ENCODE results near the gene GINS2. TPM values are rescaled to one million over a fixed set of nuclear protein-coding genes. Genes with fewer than 3 reads are reported as not detected.

Gene GINS2
- total RNA-seq, 1 experiment from 2014 or later: 12.0 TPM

GRCh38 chr16:85646358-85646907, 42.3 kb downstream of the GINS2 start:
- Histone ChIP-seq H3K36me3 (ENCODE audit: control insufficient read depth, insufficient read depth, low read length) (no peaks in the 10 kb centered on the region), H3K27me3 (ENCODE audit: control insufficient read depth, insufficient read depth, low read length) (no peaks in the 10 kb centered on the region), H3K4me1 (ENCODE audit: control insufficient read depth, insufficient read depth, low read length) (peaks cover 47% of the 10 kb centered on the region), H3K9me3 (ENCODE audit: control insufficient read depth, insufficient read depth, low read depth, low read length) (no peaks in the 10 kb centered on the region), H3K27ac (ENCODE audit: low read length) (no peak overlapping the region), H3K4me3 (ENCODE audit: low read depth in 2 of 2, low read length in 2 of 2) (no peak overlapping the region)
- no TSS peak for BruUV-seq (replicated peaks)
- ATAC-seq: no peak
- no peak for DNase-seq (ENCODE audit: low read depth, low spot score)
- CTCF ChIA-PET: no interaction called here
- intact Hi-C loops (cut with micrococcal nuclease; ENCODE audit: unreplicated experiment): no loop called here
- no peak for TF ChIP-seq REST (IDR thresholded peaks at IDR 0.05; ENCODE audit: insufficient read depth in 1 of 2, low read depth in 2 of 2, low read length in 1 of 2)
- TF ChIP-seq CTCF (IDR thresholded peaks at IDR 0.05): no peak
- TF ChIP-seq TCF7L2 (IDR thresholded peaks at IDR 0.05; ENCODE audit: low read depth, low read length): no peak
- TF ChIP-seq POLR2AphosphoS5 (IDR thresholded peaks at IDR 0.05; ENCODE audit: low read depth, low read length): no peak
- no peak for TF ChIP-seq SIN3A (IDR thresholded peaks at IDR 0.05; ENCODE audit: borderline replicate concordance, insufficient read depth, low read depth, low read length)
- in situ Hi-C loops (cut with HindIII; ENCODE audit: low pct_unique_long_range_greater_than_20kb, low sequenced_read_pairs): no loop called here
- POLR2A ChIA-PET: no interaction called here

- H3K4me1 ChIP-seq (ENCODE audit: control insufficient read depth, insufficient read depth, low read length): peaks cover 40% of the 10 kb centered on the region
- no peaks in the 10 kb centered on the region for H3K9me3 ChIP-seq (ENCODE audit: control insufficient read depth, insufficient read depth, low read depth, low read length)
- ATAC-seq (peak; percentile 20; the same call in 1 of the 2 replicates), DNase-seq (ENCODE audit: low read depth, low spot score) (no peak)
- H3K27ac ChIP-seq (ENCODE audit: low read length): no peak overlapping the region
- no peaks in the 10 kb centered on the region for H3K27me3 ChIP-seq (ENCODE audit: control insufficient read depth, insufficient read depth, low read length)
- no peaks in the 10 kb centered on the region for H3K36me3 ChIP-seq (ENCODE audit: control insufficient read depth, insufficient read depth, low read length)
- ChIA-PET CTCF (interaction anchor here (0.5 kb wide), 1 partner anchor 22 kb away, joined by 5 read pairs; no protein-coding TSS in a partner anchor), POLR2A (no interaction called here)
- peak; percentile 53; the same call in 1 of the 2 replicates for TF ChIP-seq TCF7L2 (IDR thresholded peaks at IDR 0.05; ENCODE audit: low read depth, low read length)
- TF ChIP-seq SIN3A (IDR thresholded peaks at IDR 0.05; ENCODE audit: borderline replicate concordance, insufficient read depth, low read depth, low read length): no peak
- TF ChIP-seq POLR2AphosphoS5 (IDR thresholded peaks at IDR 0.05; ENCODE audit: low read depth, low read length): no peak
- TF ChIP-seq CTCF (IDR thresholded peaks at IDR 0.05): no peak
- TF ChIP-seq REST (IDR thresholded peaks at IDR 0.05; ENCODE audit: insufficient read depth in 1 of 2, low read depth in 2 of 2, low read length in 1 of 2): no peak
- intact Hi-C loops (cut with micrococcal nuclease; ENCODE audit: unreplicated experiment): no loop called here
- in situ Hi-C loops (cut with HindIII; ENCODE audit: low pct_unique_long_range_greater_than_20kb, low sequenced_read_pairs): no loop called here
- no TSS peak for BruUV-seq (replicated peaks)
- H3K4me3 ChIP-seq (ENCODE audit: low read depth in 2 of 2, low read length in 2 of 2): no peak overlapping the region
Measured at GRCh38 chr16:85645021-85645589, 43.6 kb downstream of the GINS2 start.
